ENCODE data around the gene UBXN11.

The UBXN11 gene

DNA sequence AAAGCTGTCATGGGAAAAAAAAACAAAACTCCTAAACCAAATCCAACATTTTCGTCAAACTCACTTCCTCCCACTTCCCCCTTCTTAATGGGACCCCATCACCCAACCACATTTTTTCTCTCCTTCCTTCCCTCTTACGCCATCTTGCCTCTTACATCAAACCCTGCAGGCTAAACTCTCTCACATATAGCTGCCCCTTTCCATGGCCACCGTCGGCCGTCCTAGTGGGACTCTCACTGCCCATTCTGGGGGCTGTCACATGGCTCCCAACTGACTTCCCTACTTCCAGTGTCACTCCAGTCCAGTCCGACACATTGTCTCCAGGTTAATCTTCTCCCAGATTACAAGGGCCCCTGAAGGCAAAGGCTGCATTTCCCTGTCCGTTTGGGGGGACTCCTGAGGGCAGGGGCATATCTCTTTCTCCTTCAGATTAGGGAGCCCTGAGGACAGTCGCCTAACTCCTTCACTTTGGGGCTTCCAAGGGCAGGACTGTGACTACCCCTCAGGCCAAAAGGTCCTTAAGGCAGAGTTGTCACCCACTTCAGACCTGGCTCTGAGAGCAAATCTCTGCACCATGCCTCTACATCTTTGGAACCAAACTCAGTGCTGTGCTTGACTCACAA, 658 bp downstream of the UBXN11 start:
- TF ChIP-seq EP300 (IDR thresholded peaks at IDR 0.05; ENCODE audit: borderline replicate concordance), result no peak

DNA sequence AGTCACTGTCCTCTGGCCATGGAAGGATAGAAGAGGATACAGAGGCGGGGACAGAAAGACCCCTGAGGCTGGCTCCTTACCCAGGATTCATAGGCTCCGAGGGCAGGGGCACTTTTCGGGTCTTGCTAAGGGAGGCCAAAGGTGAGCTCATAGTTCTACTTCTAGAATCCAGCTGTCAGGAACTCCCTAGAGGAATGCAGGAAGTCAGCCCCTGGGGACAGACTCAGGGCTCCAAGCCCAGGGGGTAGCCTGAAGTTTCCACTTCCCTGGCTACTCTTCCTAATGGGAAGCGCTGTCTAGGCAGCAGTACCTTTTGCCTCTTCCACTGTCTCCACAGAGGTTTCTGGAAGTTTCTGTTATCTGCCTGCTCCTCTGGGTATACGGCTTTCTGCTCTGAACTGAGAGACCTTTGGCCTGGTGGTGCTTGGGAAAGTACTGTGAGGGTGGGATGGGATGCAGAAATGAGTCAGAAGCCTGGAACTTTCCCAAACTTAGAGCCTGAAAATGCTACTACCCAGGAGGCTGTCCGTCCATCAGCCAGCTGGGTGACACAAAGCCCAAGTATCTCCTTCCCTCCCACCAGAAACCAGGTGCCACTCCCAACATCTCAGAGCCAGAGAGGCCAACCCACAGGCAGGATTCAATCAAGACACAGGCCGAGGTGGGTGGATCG, 3.6 kb downstream of the UBXN11 start:
- TF ChIP-seq TEAD4 (IDR thresholded peaks at IDR 0.05) (no peak), RAD21 (IDR thresholded peaks at IDR 0.05; ENCODE audit: low read depth) (no peak), TAF1 (IDR thresholded peaks at IDR 0.05; ENCODE audit: low read depth) (no peak), CREB1 (IDR thresholded peaks at IDR 0.05; ENCODE audit: low read depth) (no peak), YY1 (IDR thresholded peaks at IDR 0.05; ENCODE audit: low read depth) (no peak), CEBPB (IDR thresholded peaks at IDR 0.05) (no peak), ZBTB7A (IDR thresholded peaks at IDR 0.05; ENCODE audit: low read depth) (no peak), EP300 (IDR thresholded peaks at IDR 0.05; ENCODE audit: borderline replicate concordance) (no peak), EGR1 (IDR thresholded peaks at IDR 0.05) (no peak), TCF12 (IDR thresholded peaks at IDR 0.05; ENCODE audit: low read depth) (no peak), NFIC (IDR thresholded peaks at IDR 0.05) (no peak), FOXM1 (IDR thresholded peaks at IDR 0.05; ENCODE audit: borderline replicate concordance, low read depth) (no peak)
- TF ChIP-seq, protein P1, sequence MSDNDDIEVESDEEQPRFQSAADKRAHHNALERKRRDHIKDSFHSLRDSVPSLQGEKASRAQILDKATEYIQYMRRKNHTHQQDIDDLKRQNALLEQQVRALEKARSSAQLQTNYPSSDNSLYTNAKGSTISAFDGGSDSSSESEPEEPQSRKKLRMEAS (IDR thresholded peaks at IDR 0.05), result no peak
- TF ChIP-seq, protein P2, sequence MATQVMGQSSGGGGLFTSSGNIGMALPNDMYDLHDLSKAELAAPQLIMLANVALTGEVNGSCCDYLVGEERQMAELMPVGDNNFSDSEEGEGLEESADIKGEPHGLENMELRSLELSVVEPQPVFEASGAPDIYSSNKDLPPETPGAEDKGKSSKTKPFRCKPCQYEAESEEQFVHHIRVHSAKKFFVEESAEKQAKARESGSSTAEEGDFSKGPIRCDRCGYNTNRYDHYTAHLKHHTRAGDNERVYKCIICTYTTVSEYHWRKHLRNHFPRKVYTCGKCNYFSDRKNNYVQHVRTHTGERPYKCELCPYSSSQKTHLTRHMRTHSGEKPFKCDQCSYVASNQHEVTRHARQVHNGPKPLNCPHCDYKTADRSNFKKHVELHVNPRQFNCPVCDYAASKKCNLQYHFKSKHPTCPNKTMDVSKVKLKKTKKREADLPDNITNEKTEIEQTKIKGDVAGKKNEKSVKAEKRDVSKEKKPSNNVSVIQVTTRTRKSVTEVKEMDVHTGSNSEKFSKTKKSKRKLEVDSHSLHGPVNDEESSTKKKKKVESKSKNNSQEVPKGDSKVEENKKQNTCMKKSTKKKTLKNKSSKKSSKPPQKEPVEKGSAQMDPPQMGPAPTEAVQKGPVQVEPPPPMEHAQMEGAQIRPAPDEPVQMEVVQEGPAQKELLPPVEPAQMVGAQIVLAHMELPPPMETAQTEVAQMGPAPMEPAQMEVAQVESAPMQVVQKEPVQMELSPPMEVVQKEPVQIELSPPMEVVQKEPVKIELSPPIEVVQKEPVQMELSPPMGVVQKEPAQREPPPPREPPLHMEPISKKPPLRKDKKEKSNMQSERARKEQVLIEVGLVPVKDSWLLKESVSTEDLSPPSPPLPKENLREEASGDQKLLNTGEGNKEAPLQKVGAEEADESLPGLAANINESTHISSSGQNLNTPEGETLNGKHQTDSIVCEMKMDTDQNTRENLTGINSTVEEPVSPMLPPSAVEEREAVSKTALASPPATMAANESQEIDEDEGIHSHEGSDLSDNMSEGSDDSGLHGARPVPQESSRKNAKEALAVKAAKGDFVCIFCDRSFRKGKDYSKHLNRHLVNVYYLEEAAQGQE (IDR thresholded peaks at IDR 0.05; ENCODE audit: low read depth), result no peak
- TF ChIP-seq, protein P3, sequence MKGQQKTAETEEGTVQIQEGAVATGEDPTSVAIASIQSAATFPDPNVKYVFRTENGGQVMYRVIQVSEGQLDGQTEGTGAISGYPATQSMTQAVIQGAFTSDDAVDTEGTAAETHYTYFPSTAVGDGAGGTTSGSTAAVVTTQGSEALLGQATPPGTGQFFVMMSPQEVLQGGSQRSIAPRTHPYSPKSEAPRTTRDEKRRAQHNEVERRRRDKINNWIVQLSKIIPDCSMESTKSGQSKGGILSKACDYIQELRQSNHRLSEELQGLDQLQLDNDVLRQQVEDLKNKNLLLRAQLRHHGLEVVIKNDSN (IDR thresholded peaks at IDR 0.05), result no peak

DNA sequence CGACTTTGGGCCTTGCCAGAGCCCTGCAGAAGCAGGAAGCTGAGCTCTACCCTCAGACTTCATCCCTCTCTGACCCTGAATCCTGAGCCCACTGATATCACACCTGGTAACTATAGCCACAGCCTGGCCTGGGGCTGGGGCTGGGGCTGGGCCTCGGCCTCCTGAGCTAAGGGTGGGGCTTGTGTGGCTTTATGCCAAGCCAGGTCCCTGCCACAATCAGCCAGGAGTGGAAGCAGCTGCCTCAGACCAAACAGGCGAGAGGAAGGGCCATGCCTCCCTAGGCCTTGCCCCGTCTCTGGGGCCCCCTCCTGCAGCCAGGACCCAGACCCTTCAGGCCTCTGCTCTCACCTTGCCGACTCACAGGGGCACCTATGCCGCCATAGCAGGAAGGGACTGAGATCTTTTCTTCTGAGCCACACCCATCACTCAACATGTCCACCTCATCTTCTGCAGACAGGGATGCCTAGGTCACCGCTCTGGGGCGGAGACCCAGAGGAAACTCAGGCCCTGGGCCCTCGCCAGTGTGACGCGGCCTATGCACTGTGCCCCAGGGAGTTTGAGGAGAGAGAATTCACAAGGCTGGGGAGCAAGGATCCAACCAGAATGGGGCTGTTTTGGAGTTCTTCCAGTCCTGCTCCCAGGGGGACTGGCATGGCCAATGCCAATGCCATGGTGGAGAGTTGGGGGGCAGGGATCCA, 5.7 kb downstream of the UBXN11 start:
- TF ChIP-seq EGR1 (IDR thresholded peaks at IDR 0.05) (no peak), CREB1 (IDR thresholded peaks at IDR 0.05; ENCODE audit: low read depth) (no peak), RAD21 (IDR thresholded peaks at IDR 0.05; ENCODE audit: low read depth) (no peak), CEBPB (IDR thresholded peaks at IDR 0.05) (no peak), YY1 (IDR thresholded peaks at IDR 0.05; ENCODE audit: low read depth) (no peak), NFIC (IDR thresholded peaks at IDR 0.05) (no peak), FOXM1 (IDR thresholded peaks at IDR 0.05; ENCODE audit: borderline replicate concordance, low read depth) (no peak), EP300 (IDR thresholded peaks at IDR 0.05; ENCODE audit: borderline replicate concordance) (no peak), TAF1 (IDR thresholded peaks at IDR 0.05; ENCODE audit: low read depth) (no peak), TEAD4 (IDR thresholded peaks at IDR 0.05) (no peak), ZBTB7A (IDR thresholded peaks at IDR 0.05; ENCODE audit: low read depth) (no peak), TCF12 (IDR thresholded peaks at IDR 0.05; ENCODE audit: low read depth) (no peak)
- TF ChIP-seq, protein P2 (IDR thresholded peaks at IDR 0.05; ENCODE audit: low read depth), result no peak
- TF ChIP-seq, protein P3 (IDR thresholded peaks at IDR 0.05), result no peak
- TF ChIP-seq, protein P1 (IDR thresholded peaks at IDR 0.05), result no peak

DNA sequence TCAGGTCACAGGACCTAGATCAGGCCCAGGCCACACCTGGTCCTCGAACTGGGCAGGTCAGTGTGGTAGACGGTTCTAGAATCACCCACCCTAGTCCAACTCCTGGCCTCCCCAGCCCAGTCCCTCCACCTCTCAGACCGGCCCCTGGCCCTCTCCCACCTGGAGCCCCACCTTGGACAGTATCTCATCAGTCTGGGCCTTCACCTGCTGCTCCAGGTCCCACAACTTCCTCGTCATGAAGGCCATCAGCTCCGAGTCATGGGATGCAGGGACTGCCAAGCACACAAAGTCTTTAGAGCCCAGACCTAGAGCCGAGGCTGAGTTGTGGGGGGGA, 8.7 kb downstream of the UBXN11 start:
- TF ChIP-seq TEAD4 (IDR thresholded peaks at IDR 0.05) (no peak), TAF1 (IDR thresholded peaks at IDR 0.05; ENCODE audit: low read depth) (no peak), NFIC (IDR thresholded peaks at IDR 0.05) (no peak), EP300 (IDR thresholded peaks at IDR 0.05; ENCODE audit: borderline replicate concordance) (no peak), RAD21 (IDR thresholded peaks at IDR 0.05; ENCODE audit: low read depth) (no peak), ZBTB7A (IDR thresholded peaks at IDR 0.05; ENCODE audit: low read depth) (no peak), YY1 (IDR thresholded peaks at IDR 0.05; ENCODE audit: low read depth) (no peak), CREB1 (IDR thresholded peaks at IDR 0.05; ENCODE audit: low read depth) (no peak), CEBPB (IDR thresholded peaks at IDR 0.05) (no peak), FOXM1 (IDR thresholded peaks at IDR 0.05; ENCODE audit: borderline replicate concordance, low read depth) (no peak), EGR1 (IDR thresholded peaks at IDR 0.05) (no peak), TCF12 (IDR thresholded peaks at IDR 0.05; ENCODE audit: low read depth) (no peak)
- TF ChIP-seq, protein P1 (IDR thresholded peaks at IDR 0.05), result no peak
- TF ChIP-seq, protein P2 (IDR thresholded peaks at IDR 0.05; ENCODE audit: low read depth), result no peak
- TF ChIP-seq, protein P3 (IDR thresholded peaks at IDR 0.05), result no peak

Data from Ishikawa (cell line).